NCI-H146 (cell line): ENCODE measurements around the gene TENT5C.

Experiments
- DNase-seq: peaks from one replicate; lab custom pipeline; 2025; lab: John Stamatoyannopoulos, UW

TENT5C gene

GRCh38 chr1:117656202-117656641 lies 50.4 kb downstream of the TENT5C start:
- DNase-seq = no peak

GRCh38 chr1:117657031-117657430 lies 51.2 kb downstream of the TENT5C start:
- DNase-seq = no peak

- no peak for DNase-seq
These were observed 52.3 kb downstream of the TENT5C start for GRCh38 chr1:117657949-117658660.

- no peak for DNase-seq
These were observed 52.8 kb downstream of the TENT5C start for GRCh38 chr1:117658676-117659075.

- DNase-seq = no peak
These were observed 53.9 kb downstream of the TENT5C start for GRCh38 chr1:117659550-117660270.

GRCh38 chr1:117660271-117660965 lies 54.6 kb downstream of the TENT5C start:
- DNase-seq = no peak

GRCh38 chr1:117661027-117661426 lies 55.2 kb downstream of the TENT5C start:
- DNase-seq = no peak

- no peak for DNase-seq
These were observed 56.8 kb downstream of the TENT5C start for GRCh38 chr1:117662667-117663066.

GRCh38 chr1:117663156-117663902 lies 57.5 kb downstream of the TENT5C start:
- DNase-seq = no peak

GRCh38 chr1:117664314-117664713 lies 58.5 kb downstream of the TENT5C start:
- DNase-seq = no peak

GRCh38 chr1:117665556-117666270 lies 59.9 kb downstream of the TENT5C start:
- no peak for DNase-seq

GRCh38 chr1:117669572-117669971 lies 63.7 kb downstream of the TENT5C start:
- DNase-seq = no peak

- DNase-seq = no peak
These were observed 65.3 kb downstream of the TENT5C start for GRCh38 chr1:117670976-117671780.

- peak; percentile 79 for DNase-seq
These were observed 66.1 kb downstream of the TENT5C start for GRCh38 chr1:117671781-117672501.

GRCh38 chr1:117672756-117673155 lies 66.9 kb downstream of the TENT5C start:
- DNase-seq = no peak

GRCh38 chr1:117673405-117673804 lies 67.6 kb downstream of the TENT5C start:
- no peak for DNase-seq

GRCh38 chr1:117674521-117675400 lies 68.9 kb downstream of the TENT5C start:
- no peak for DNase-seq

- DNase-seq = no peak
These were observed 70.1 kb downstream of the TENT5C start for GRCh38 chr1:117675907-117676430.
